Skeletal muscle tissue (tissue), 4 donors: ENCODE data around the gene SERPINI1. TPM values are rescaled to one million over a fixed set of nuclear protein-coding genes. Genes with fewer than 3 reads are reported as not detected.

Source experiments
- H3K27ac ChIP-seq: one replicate; pipeline ENCODE4 v1.7.0; 2013; ENCODE audit warnings: mild to moderate bottlenecking, low read depth, low read length, inconsistent platforms
- H3K27me3 ChIP-seq, 3 donors: one replicate each; pipeline ENCODE4 v1.7.0; 2013; ENCODE audit warnings: low read length in 3 of 3; ENCODE audit not compliant: control insufficient read depth in 3 of 3, insufficient read depth in 3 of 3
- H3K36me3 ChIP-seq, 3 donors: one replicate each; pipeline ENCODE4 v1.7.0; 2013; ENCODE audit warnings: low read length in 3 of 3; ENCODE audit not compliant: control insufficient read depth in 3 of 3, insufficient read depth in 3 of 3
- H3K4me1 ChIP-seq, 3 donors: one replicate each; pipeline ENCODE4 v1.7.0; 2013; ENCODE audit warnings: low read length in 3 of 3, mild to moderate bottlenecking in 3 of 3; ENCODE audit not compliant: control insufficient read depth in 3 of 3, insufficient read depth in 3 of 3
- H3K4me3 ChIP-seq, 3 donors: one replicate each; pipeline ENCODE4 v1.7.0; 2013; ENCODE audit warnings: low read length in 3 of 3
- H3K9ac ChIP-seq, 3 donors: one replicate each; pipeline ENCODE4 v1.7.0; 2013; ENCODE audit warnings: low read length in 3 of 3, mild to moderate bottlenecking in 3 of 3, moderate library complexity in 2 of 3, low read depth in 1 of 3
- H3K9me3 ChIP-seq, 3 donors: one replicate each; pipeline ENCODE4 v1.7.0; 2013; ENCODE audit warnings: low read length in 3 of 3; ENCODE audit not compliant: control insufficient read depth in 3 of 3
- total RNA-seq: library from RNA; depleted of rRNA; stranded (reverse); fragments of >200 nt; gene quantifications from one replicate; pipeline ENCODE4 v1.2.3, GENCODE V29; 2014
- donor health status: Osteomylitis.

The SERPINI1 gene
- total RNA-seq, 1 donor from 2014 or later: 17.7 TPM

- Histone ChIP-seq H3K9ac (no peak overlapping the region), H3K27me3 (no peaks in the 10 kb centered on the region), H3K9me3 (no peaks in the 10 kb centered on the region), H3K36me3 (no peaks in the 10 kb centered on the region), H3K4me1 (no peaks in the 10 kb centered on the region), H3K27ac (no peak overlapping the region), H3K4me3 (no peak overlapping the region)
Observed at GRCh38 chr3:167855306-167855705, 119.8 kb downstream of the SERPINI1 start.

- H3K4me1 ChIP-seq: peaks cover 1 to 7% (median 4%) of the 10 kb centered on the region in 3 donors
- H3K27ac ChIP-seq: no peak overlapping the region
- H3K27me3 ChIP-seq: no peaks in the 10 kb centered on the region
- H3K4me3 ChIP-seq: no peak overlapping the region
- no peaks in the 10 kb centered on the region for H3K9me3 ChIP-seq
- no peaks in the 10 kb centered on the region for H3K36me3 ChIP-seq
- no peak overlapping the region for H3K9ac ChIP-seq
Observed at GRCh38 chr3:167858865-167859264, 123.3 kb downstream of the SERPINI1 start.

DNA sequence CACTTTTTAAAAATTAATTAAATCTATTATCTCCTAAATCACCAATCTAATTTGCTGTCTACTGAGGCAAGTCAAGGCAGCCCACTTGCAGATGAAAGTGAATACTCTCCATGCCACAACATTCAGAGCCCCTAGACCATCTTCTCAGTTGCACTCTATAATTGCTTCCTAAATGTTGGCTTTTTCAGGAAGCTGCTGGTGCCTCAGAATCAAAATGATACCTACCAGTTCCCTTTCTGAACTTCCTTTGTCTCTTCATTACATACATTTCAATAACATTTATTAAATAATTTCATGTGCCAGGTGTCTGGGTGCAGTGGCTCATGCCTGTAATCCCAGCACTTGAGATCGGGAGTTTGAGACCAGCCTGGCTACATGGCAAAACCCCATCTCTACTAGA is 124.1 kb downstream of the SERPINI1 start:
- no peak overlapping the region for H3K27ac ChIP-seq
- H3K27me3 ChIP-seq: no peaks in the 10 kb centered on the region
- H3K36me3 ChIP-seq: no peaks in the 10 kb centered on the region
- no peaks in the 10 kb centered on the region for H3K9me3 ChIP-seq
- H3K9ac ChIP-seq: no peak overlapping the region
- peaks cover 5 to 12% (median 10%) of the 10 kb centered on the region in 3 donors for H3K4me1 ChIP-seq
- no peak overlapping the region for H3K4me3 ChIP-seq

DNA sequence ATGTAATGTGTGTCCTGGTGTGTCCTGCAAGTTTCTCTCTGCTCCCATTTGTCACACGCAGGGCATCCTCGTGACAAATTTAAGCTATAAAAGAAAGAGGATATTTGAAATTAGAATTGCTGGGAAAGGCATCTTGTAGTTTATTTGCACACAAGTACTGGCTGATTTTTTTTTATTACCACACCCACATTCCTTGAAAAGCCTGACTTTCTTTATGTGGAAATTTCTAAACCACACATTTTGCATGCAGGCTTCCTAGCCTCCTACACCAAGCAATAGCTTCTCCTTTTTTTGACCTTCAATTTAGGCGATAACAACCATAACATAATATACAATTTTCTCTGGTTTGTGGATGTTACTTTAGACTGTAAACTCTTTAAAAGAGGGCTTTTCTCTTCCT is 126.1 kb downstream of the SERPINI1 start:
- Histone ChIP-seq H3K27me3 (no peaks in the 10 kb centered on the region), H3K4me3 (no peak overlapping the region), H3K4me1 (peaks cover 5 to 12% (median 10%) of the 10 kb centered on the region in 3 donors), H3K9ac (no peak overlapping the region), H3K36me3 (no peaks in the 10 kb centered on the region), H3K9me3 (no peaks in the 10 kb centered on the region), H3K27ac (no peak overlapping the region)

GRCh38 chr3:167862104-167862730 is 126.7 kb downstream of the SERPINI1 start:
- no peak overlapping the region for H3K9ac ChIP-seq
- no peak overlapping the region for H3K4me3 ChIP-seq
- H3K36me3 ChIP-seq: no peaks in the 10 kb centered on the region
- no peaks in the 10 kb centered on the region for H3K9me3 ChIP-seq
- peaks cover 5 to 12% (median 10%) of the 10 kb centered on the region in 3 donors for H3K4me1 ChIP-seq
- H3K27ac ChIP-seq: no peak overlapping the region
- H3K27me3 ChIP-seq: no peaks in the 10 kb centered on the region

- Histone ChIP-seq H3K4me3 (no peak overlapping the region), H3K4me1 (peaks cover 5 to 12% (median 10%) of the 10 kb centered on the region in 3 donors), H3K27me3 (no peaks in the 10 kb centered on the region), H3K9ac (no peak overlapping the region), H3K9me3 (no peaks in the 10 kb centered on the region), H3K36me3 (no peaks in the 10 kb centered on the region), H3K27ac (peak overlapping the region; percentile 55)
Observed at GRCh38 chr3:167863811-167864551, 128.5 kb downstream of the SERPINI1 start.

DNA sequence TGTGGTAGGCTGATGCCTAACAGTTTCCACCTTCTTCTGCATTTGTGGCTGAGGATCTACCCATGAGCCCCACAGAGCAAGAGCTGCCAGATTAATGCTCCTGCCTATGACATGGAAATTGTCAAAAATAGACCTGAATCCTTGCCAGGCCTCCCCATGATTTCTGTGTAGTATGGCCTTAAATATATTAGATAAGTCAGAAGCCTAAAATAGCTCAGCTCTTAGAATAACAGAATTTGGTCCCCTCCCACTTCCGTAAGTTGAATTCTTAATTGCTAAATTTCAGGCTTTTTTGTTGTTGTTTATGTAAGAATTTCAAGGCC is 129.0 kb downstream of the SERPINI1 start:
- Histone ChIP-seq H3K4me3 (no peak overlapping the region), H3K9me3 (no peaks in the 10 kb centered on the region), H3K27me3 (no peaks in the 10 kb centered on the region), H3K27ac (peak overlapping the region; percentile 55), H3K9ac (no peak overlapping the region), H3K36me3 (no peaks in the 10 kb centered on the region), H3K4me1 (peaks cover 5 to 12% (median 10%) of the 10 kb centered on the region in 3 donors)

DNA sequence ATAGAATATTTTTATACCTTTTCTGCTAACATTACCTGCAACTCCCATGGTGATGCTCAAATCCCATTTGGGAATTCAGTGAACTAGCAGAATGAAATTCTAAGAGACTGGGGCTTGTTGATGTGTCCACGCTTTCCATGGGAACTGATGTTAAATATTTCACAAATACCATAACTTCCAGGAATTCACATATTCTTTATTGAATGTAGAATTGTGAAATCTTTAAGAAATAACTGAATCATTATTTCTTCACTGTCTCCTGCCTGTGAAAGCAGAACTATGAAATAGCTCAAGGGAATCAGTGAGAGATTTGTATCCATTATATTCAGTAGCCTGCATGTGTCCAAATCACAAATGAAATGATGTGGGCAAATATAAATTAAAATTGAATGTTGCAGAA is 130.8 kb downstream of the SERPINI1 start:
- H3K4me3 ChIP-seq: no peak overlapping the region
- no peaks in the 10 kb centered on the region for H3K36me3 ChIP-seq
- no peak overlapping the region for H3K9ac ChIP-seq
- no peaks in the 10 kb centered on the region for H3K27me3 ChIP-seq
- H3K9me3 ChIP-seq: no peaks in the 10 kb centered on the region
- H3K27ac ChIP-seq: no peak overlapping the region
- H3K4me1 ChIP-seq: peaks cover 5 to 12% (median 10%) of the 10 kb centered on the region in 3 donors

DNA sequence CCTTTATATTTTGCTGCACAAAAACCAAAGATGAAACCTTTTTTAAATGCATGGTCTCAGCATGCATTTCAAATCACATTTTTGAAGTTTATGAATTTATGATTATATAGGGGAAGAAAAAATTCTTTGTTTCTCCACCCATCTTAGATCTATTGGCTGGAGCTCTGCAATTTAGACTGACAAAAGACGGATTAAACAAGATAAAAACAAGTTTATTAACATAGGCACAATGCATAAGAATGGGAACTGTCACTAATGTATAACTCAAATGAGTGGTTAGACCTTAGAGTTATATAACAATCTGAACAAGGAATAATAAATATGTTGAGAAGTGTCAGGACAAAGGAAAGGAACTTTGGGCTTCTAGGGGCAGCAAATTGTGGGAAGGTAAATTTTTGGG is 132.5 kb downstream of the SERPINI1 start:
- Histone ChIP-seq H3K27me3 (no peaks in the 10 kb centered on the region), H3K27ac (no peak overlapping the region), H3K4me1 (peaks cover 5 to 10% (median 10%) of the 10 kb centered on the region in 3 donors), H3K4me3 (no peak overlapping the region), H3K36me3 (no peaks in the 10 kb centered on the region), H3K9me3 (no peaks in the 10 kb centered on the region), H3K9ac (no peak overlapping the region)

- Histone ChIP-seq H3K4me3 (no peak overlapping the region), H3K4me1 (peaks cover 0 to 6% (median 5%) of the 10 kb centered on the region in 3 donors), H3K27ac (peak overlapping the region; percentile 49)
Observed at GRCh38 chr3:167870181-167870580, 134.7 kb downstream of the SERPINI1 start.

More at GRCh38 chr3:167870181-167870580, 134.7 kb downstream of the SERPINI1 start:
- Histone ChIP-seq H3K9ac (no peak overlapping the region), H3K36me3 (no peaks in the 10 kb centered on the region), H3K9me3 (no peaks in the 10 kb centered on the region), H3K27me3 (no peaks in the 10 kb centered on the region)
